GM23338 (cell line): Measurements from ENCODE around the gene HADH.

Source experiments
- CREB1 ChIP-seq: fragments of 250-450 bp; sonication (Bioruptor Pico); IDR thresholded peaks from 2 replicates; pipeline ENCODE4 v1.5.0; 2020; ENCODE audit warnings: low read depth, mild to moderate bottlenecking, moderate library complexity
- CTCF ChIP-seq, 2 experiments: fragments of 200-600 bp in 1 of 2; sonication (generic) in 1 of 2; conservative IDR thresholded peaks; 2 replicates each; pipeline versions ENCODE4 v1.5.1 to v1.6.1; 2016 to 2017; ENCODE audit warnings: antibody characterized with exemption in 2 of 2, low read depth in 2 of 2, mild to moderate bottlenecking in 2 of 2, moderate library complexity in 1 of 2
- ETS1 ChIP-seq: IDR thresholded peaks from 2 replicates; pipeline ENCODE4 v1.6.1; 2016; ENCODE audit warnings: antibody characterized with exemption
- EZH2 ChIP-seq: fragments of 200-600 bp; sonication (generic); IDR thresholded peaks from one replicate; pipeline ENCODE4 v1.8.0; 2017; ENCODE audit warnings: antibody characterized with exemption, mild to moderate bottlenecking, low read depth; ENCODE audit not compliant: unreplicated experiment
- EZH2phosphoT487 ChIP-seq: fragments of 200-600 bp; sonication (generic); IDR thresholded peaks from one replicate; pipeline ENCODE4 v1.8.1; 2018; ENCODE audit warnings: antibody characterized with exemption; ENCODE audit not compliant: unreplicated experiment
- JUNB ChIP-seq: IDR thresholded peaks from one replicate; pipeline ENCODE4 v1.6.1; 2016; ENCODE audit warnings: antibody characterized with exemption; ENCODE audit not compliant: unreplicated experiment
- NANOG ChIP-seq: IDR thresholded peaks from 2 replicates; pipeline ENCODE4 v1.6.1; 2016; ENCODE audit warnings: antibody characterized with exemption, borderline replicate concordance
- POLR2AphosphoS5 ChIP-seq: IDR thresholded peaks from 2 replicates; pipeline ENCODE4 v1.6.1; 2016; ENCODE audit warnings: antibody characterized with exemption, low read depth
- REST ChIP-seq: IDR thresholded peaks from one replicate; pipeline ENCODE4 v1.6.1; 2018; ENCODE audit warnings: antibody characterized with exemption; ENCODE audit not compliant: unreplicated experiment
- STAT1 ChIP-seq: IDR thresholded peaks from one replicate; pipeline ENCODE4 v1.6.1; 2016; ENCODE audit warnings: antibody characterized with exemption; ENCODE audit not compliant: unreplicated experiment
- ZNF331 ChIP-seq: fragments of 250-450 bp; sonication (Bioruptor Pico); IDR thresholded peaks from 2 replicates; pipeline ENCODE4 v1.5.0; 2020; ENCODE audit warnings: low read depth, mild to moderate bottlenecking, moderate library complexity
- ZNF462 ChIP-seq: fragments of 250-450 bp; sonication (Bioruptor Pico); IDR thresholded peaks from 2 replicates; pipeline ENCODE4 v1.5.0; 2020; ENCODE audit warnings: mild to moderate bottlenecking, moderate library complexity

GRCh38 chr4:107988763-107989035 is 990 bp upstream of the HADH start:
- TF ChIP-seq ZNF462: no peak
- no peak for TF ChIP-seq ZNF331
- no peak for TF ChIP-seq REST
- TF ChIP-seq CTCF (conservative IDR thresholded peaks at IDR 0.05; ENCODE audit: low read depth in 2 of 2): no peak
- TF ChIP-seq POLR2AphosphoS5: no peak
- no peak for TF ChIP-seq EZH2phosphoT487
- TF ChIP-seq EZH2: no peak
- TF ChIP-seq CREB1: no peak
- no peak for TF ChIP-seq JUNB
- no peak for TF ChIP-seq ETS1
- TF ChIP-seq NANOG: no peak
- TF ChIP-seq STAT1: no peak
